Measurements from ENCODE around the gene KRTAP1-3.

Gene KRTAP1-3

GRCh38 chr17:41019415-41019814 is 15.3 kb downstream of the KRTAP1-3 start:
- H3K27ac ChIP-seq: no peak overlapping the region
- TF ChIP-seq CTCF (conservative IDR thresholded peaks at IDR 0.05) (no peak), ZFX (IDR thresholded peaks at IDR 0.05) (no peak)

- no peak overlapping the region for H3K27ac ChIP-seq
- TF ChIP-seq ZFX (IDR thresholded peaks at IDR 0.05) (no peak), CTCF (conservative IDR thresholded peaks at IDR 0.05) (no peak)
Observed at GRCh38 chr17:41018541-41018940, 16.1 kb downstream of the KRTAP1-3 start.

- TF ChIP-seq CTCF (conservative IDR thresholded peaks at IDR 0.05) (no peak), ZFX (IDR thresholded peaks at IDR 0.05) (no peak)
- H3K27ac ChIP-seq: no peak overlapping the region
Observed at GRCh38 chr17:41016578-41017215, 18.0 kb downstream of the KRTAP1-3 start.

- no peak overlapping the region for H3K27ac ChIP-seq
- no peak for TF ChIP-seq CTCF (conservative IDR thresholded peaks at IDR 0.05)
- TF ChIP-seq ZFX (IDR thresholded peaks at IDR 0.05): no peak
Observed at GRCh38 chr17:41015454-41015853, 19.2 kb downstream of the KRTAP1-3 start.

- H3K27ac ChIP-seq: no peak overlapping the region
- TF ChIP-seq CTCF (conservative IDR thresholded peaks at IDR 0.05): no peak
- no peak for TF ChIP-seq ZFX (IDR thresholded peaks at IDR 0.05)
Observed at GRCh38 chr17:41013606-41014005, 21.1 kb downstream of the KRTAP1-3 start.

GRCh38 chr17:41013181-41013580 is 21.5 kb downstream of the KRTAP1-3 start:
- H3K27ac ChIP-seq: no peak overlapping the region
- no peak for TF ChIP-seq CTCF (conservative IDR thresholded peaks at IDR 0.05)
- TF ChIP-seq ZFX (IDR thresholded peaks at IDR 0.05): no peak

- TF ChIP-seq CTCF (conservative IDR thresholded peaks at IDR 0.05): no peak
- no peak for TF ChIP-seq ZFX (IDR thresholded peaks at IDR 0.05)
- no peak overlapping the region for H3K27ac ChIP-seq
Observed at GRCh38 chr17:41012326-41013120, 22.2 kb downstream of the KRTAP1-3 start.
